SK-N-SH treated with all-trans-retinoic acid at 6 μM for 48 hours (cell line): ENCODE data around the gene COL6A3.

ENCODE experiments used
- ATAC-seq: fragments of 200-7000 bp; cut with Tn5 transposase; 3 replicates; pipeline ENCODE4 v1.9.1; 2020; ENCODE audit warnings: mild to moderate bottlenecking, moderate library complexity
- ARNTL ChIP-seq: fragments of 450-650 bp; formaldehyde crosslinking; IDR thresholded peaks from 2 replicates; pipeline ENCODE4 v1.5.0; 2020; ENCODE audit warnings: low read depth, mild to moderate bottlenecking, moderate library complexity, borderline replicate concordance
- BACH2 ChIP-seq: fragments of 250-450 bp; sonication (Bioruptor Pico); IDR thresholded peaks from 2 replicates; pipeline ENCODE4 v1.9.0; 2021; ENCODE audit warnings: mild to moderate bottlenecking, borderline replicate concordance
- CREB5 ChIP-seq: fragments of 250-450 bp; sonication (Bioruptor Pico); IDR thresholded peaks from 2 replicates; pipeline ENCODE4 v1.5.1; 2020; ENCODE audit warnings: low read depth, mild to moderate bottlenecking, moderate library complexity
- CSDC2 ChIP-seq: fragments of 250-450 bp; sonication (Bioruptor Pico); IDR thresholded peaks from 2 replicates; pipeline ENCODE4 v1.5.0; 2020; ENCODE audit warnings: mild to moderate bottlenecking, moderate library complexity
- CSRNP3 ChIP-seq: fragments of 250-450 bp; sonication (Bioruptor Pico); IDR thresholded peaks from 2 replicates; pipeline ENCODE4 v1.5.1; 2021; ENCODE audit warnings: mild to moderate bottlenecking, moderate library complexity
- ESRRG ChIP-seq: fragments of 250-450 bp; sonication (Bioruptor Pico); IDR thresholded peaks from 2 replicates; pipeline ENCODE4 v1.6.1; 2021; ENCODE audit warnings: mild to moderate bottlenecking
- GLIS3 ChIP-seq: fragments of 250-450 bp; sonication (Bioruptor Pico); IDR thresholded peaks from 2 replicates; pipeline ENCODE4 v1.5.0; 2020; ENCODE audit warnings: mild to moderate bottlenecking, moderate library complexity
- ISL1 ChIP-seq: fragments of 250-450 bp; sonication (Bioruptor Pico); IDR thresholded peaks from 2 replicates; pipeline ENCODE4 v2.1.2; 2022; ENCODE audit warnings: mild to moderate bottlenecking, moderate library complexity
- OSR1 ChIP-seq: fragments of 250-450 bp; sonication (Bioruptor Pico); IDR thresholded peaks from 2 replicates; pipeline ENCODE4 v1.8.0; 2022; ENCODE audit warnings: moderate library complexity, mild to moderate bottlenecking, inconsistent platforms
- POU6F1 ChIP-seq: fragments of 250-450 bp; sonication (Bioruptor Pico); IDR thresholded peaks from 2 replicates; pipeline ENCODE4 v1.8.0; 2021; ENCODE audit warnings: low read depth, mild to moderate bottlenecking, moderate library complexity, borderline replicate concordance
- PPARA ChIP-seq: fragments of 250-450 bp; sonication (Bioruptor Pico); IDR thresholded peaks from 2 replicates; pipeline ENCODE4 v1.5.0; 2020; ENCODE audit warnings: mild to moderate bottlenecking, borderline replicate concordance
- RARB ChIP-seq: fragments of 250-450 bp; sonication (Bioruptor Pico); IDR thresholded peaks from 2 replicates; pipeline ENCODE4 v1.8.0; 2021; ENCODE audit warnings: mild to moderate bottlenecking, moderate library complexity
- SNAI2 ChIP-seq: fragments of 250-450 bp; sonication (Bioruptor Pico); IDR thresholded peaks from 2 replicates; pipeline ENCODE4 v1.5.0; 2020; ENCODE audit warnings: mild to moderate bottlenecking, moderate library complexity
- TCF4 ChIP-seq: fragments of 250-450 bp; sonication (Bioruptor Pico); IDR thresholded peaks from 2 replicates; pipeline ENCODE4 v1.8.0; 2021; ENCODE audit warnings: mild to moderate bottlenecking, moderate library complexity, borderline replicate concordance
- TOX ChIP-seq: fragments of 250-450 bp; sonication (Bioruptor Pico); IDR thresholded peaks from 2 replicates; pipeline ENCODE4 v1.8.0; 2021; ENCODE audit warnings: mild to moderate bottlenecking, moderate library complexity, borderline replicate concordance
- ZC3H10 ChIP-seq: fragments of 250-450 bp; sonication (Bioruptor Pico); IDR thresholded peaks from 2 replicates; pipeline ENCODE4 v1.5.1; 2021; ENCODE audit warnings: mild to moderate bottlenecking, moderate library complexity
- ZFP3 ChIP-seq: fragments of 250-450 bp; sonication (Bioruptor Pico); IDR thresholded peaks from 2 replicates; pipeline ENCODE4 v1.5.0; 2020; ENCODE audit warnings: mild to moderate bottlenecking, moderate library complexity
- ZFP30 ChIP-seq: fragments of 450-650 bp; formaldehyde crosslinking; IDR thresholded peaks from 2 replicates; pipeline ENCODE4 v1.5.0; 2022; ENCODE audit warnings: mild to moderate bottlenecking, moderate library complexity
- ZNF565 ChIP-seq: fragments of 450-650 bp; formaldehyde crosslinking; conservative IDR thresholded peaks from 2 replicates; pipeline ENCODE4 v1.5.0; 2020; ENCODE audit warnings: low read depth, mild to moderate bottlenecking, moderate library complexity
- ZNF70 ChIP-seq: fragments of 450-650 bp; formaldehyde crosslinking; IDR thresholded peaks from 2 replicates; pipeline ENCODE4 v1.5.0; 2020; ENCODE audit warnings: mild to moderate bottlenecking, moderate library complexity
- ZNF8 ChIP-seq: fragments of 450-650 bp; formaldehyde crosslinking; IDR thresholded peaks from 2 replicates; pipeline ENCODE4 v1.5.0; 2020; ENCODE audit warnings: mild to moderate bottlenecking, moderate library complexity
- TF ChIP-seq, protein P1 (sequence below): fragments of 250-450 bp; sonication (Bioruptor Pico); IDR thresholded peaks from 2 replicates; pipeline ENCODE4 v1.8.0; 2020; ENCODE audit warnings: mild to moderate bottlenecking, moderate library complexity, borderline replicate concordance
- TF ChIP-seq, protein P2 (sequence below): fragments of 250-450 bp; sonication (Bioruptor Pico); IDR thresholded peaks from 2 replicates; pipeline ENCODE4 v1.5.0; 2020; ENCODE audit warnings: mild to moderate bottlenecking, moderate library complexity

Gene COL6A3

GRCh38 chr2:237336131-237336530, 77.8 kb downstream of the COL6A3 start:
- TF ChIP-seq TCF4, result no peak
- TF ChIP-seq ISL1 (CRISPR knock-in tag), result no peak
- no peak for TF ChIP-seq OSR1 (CRISPR knock-in tag)
- no peak for TF ChIP-seq RARB (CRISPR knock-in tag)
- TF ChIP-seq, protein P1, sequence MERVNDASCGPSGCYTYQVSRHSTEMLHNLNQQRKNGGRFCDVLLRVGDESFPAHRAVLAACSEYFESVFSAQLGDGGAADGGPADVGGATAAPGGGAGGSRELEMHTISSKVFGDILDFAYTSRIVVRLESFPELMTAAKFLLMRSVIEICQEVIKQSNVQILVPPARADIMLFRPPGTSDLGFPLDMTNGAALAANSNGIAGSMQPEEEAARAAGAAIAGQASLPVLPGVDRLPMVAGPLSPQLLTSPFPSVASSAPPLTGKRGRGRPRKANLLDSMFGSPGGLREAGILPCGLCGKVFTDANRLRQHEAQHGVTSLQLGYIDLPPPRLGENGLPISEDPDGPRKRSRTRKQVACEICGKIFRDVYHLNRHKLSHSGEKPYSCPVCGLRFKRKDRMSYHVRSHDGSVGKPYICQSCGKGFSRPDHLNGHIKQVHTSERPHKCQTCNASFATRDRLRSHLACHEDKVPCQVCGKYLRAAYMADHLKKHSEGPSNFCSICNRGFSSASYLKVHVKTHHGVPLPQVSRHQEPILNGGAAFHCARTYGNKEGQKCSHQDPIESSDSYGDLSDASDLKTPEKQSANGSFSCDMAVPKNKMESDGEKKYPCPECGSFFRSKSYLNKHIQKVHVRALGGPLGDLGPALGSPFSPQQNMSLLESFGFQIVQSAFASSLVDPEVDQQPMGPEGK (CRISPR knock-in tag), result no peak
- no peak for TF ChIP-seq PPARA (CRISPR knock-in tag)
- no peak for TF ChIP-seq CSDC2 (CRISPR knock-in tag)
- TF ChIP-seq ZNF8, result no peak
- no peak for TF ChIP-seq ESRRG
- no peak for TF ChIP-seq ZFP30 (CRISPR knock-in tag)
- TF ChIP-seq ZNF565 (CRISPR knock-in tag), result no peak
- TF ChIP-seq GLIS3 (CRISPR knock-in tag), result no peak
- TF ChIP-seq TOX (CRISPR knock-in tag), result no peak
- no peak for TF ChIP-seq CREB5 (CRISPR knock-in tag)
- no peak for TF ChIP-seq ZFP3 (CRISPR knock-in tag)
- no peak for TF ChIP-seq ZC3H10
- TF ChIP-seq ZNF70, result no peak
- TF ChIP-seq SNAI2 (CRISPR knock-in tag), result no peak
- TF ChIP-seq BACH2 (CRISPR knock-in tag), result no peak
- no peak for ATAC-seq

DNA sequence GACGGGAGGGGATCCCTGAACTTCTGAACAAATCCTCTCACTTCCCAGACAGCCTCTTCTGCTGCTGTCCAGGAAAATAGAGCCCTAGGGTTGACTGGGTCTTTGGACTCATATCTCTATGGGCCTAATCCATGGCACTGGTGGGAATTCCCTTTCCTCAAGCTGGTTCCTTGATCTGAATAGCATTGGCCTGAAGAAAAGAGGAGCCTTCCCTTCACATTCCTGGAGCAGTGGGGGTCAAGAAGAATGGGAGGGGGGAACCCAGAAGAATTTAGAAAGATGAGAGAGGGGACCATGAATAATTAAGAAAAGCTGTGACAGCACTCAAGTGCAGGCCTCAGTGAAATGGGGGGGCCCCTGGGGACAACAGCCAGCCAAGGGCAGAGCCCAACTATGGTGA, 80.2 kb downstream of the COL6A3 start:
- TF ChIP-seq ZNF8, result no peak
- TF ChIP-seq ZFP3 (CRISPR knock-in tag), result no peak
- no peak for TF ChIP-seq TCF4
- TF ChIP-seq ARNTL (CRISPR knock-in tag), result no peak
- TF ChIP-seq ZNF565 (CRISPR knock-in tag), result no peak
- no peak for TF ChIP-seq PPARA (CRISPR knock-in tag)
- no peak for TF ChIP-seq ZFP30 (CRISPR knock-in tag)
- no peak for TF ChIP-seq SNAI2 (CRISPR knock-in tag)
- TF ChIP-seq ZC3H10, result no peak
- no peak for TF ChIP-seq CSDC2 (CRISPR knock-in tag)
- TF ChIP-seq, protein P2, sequence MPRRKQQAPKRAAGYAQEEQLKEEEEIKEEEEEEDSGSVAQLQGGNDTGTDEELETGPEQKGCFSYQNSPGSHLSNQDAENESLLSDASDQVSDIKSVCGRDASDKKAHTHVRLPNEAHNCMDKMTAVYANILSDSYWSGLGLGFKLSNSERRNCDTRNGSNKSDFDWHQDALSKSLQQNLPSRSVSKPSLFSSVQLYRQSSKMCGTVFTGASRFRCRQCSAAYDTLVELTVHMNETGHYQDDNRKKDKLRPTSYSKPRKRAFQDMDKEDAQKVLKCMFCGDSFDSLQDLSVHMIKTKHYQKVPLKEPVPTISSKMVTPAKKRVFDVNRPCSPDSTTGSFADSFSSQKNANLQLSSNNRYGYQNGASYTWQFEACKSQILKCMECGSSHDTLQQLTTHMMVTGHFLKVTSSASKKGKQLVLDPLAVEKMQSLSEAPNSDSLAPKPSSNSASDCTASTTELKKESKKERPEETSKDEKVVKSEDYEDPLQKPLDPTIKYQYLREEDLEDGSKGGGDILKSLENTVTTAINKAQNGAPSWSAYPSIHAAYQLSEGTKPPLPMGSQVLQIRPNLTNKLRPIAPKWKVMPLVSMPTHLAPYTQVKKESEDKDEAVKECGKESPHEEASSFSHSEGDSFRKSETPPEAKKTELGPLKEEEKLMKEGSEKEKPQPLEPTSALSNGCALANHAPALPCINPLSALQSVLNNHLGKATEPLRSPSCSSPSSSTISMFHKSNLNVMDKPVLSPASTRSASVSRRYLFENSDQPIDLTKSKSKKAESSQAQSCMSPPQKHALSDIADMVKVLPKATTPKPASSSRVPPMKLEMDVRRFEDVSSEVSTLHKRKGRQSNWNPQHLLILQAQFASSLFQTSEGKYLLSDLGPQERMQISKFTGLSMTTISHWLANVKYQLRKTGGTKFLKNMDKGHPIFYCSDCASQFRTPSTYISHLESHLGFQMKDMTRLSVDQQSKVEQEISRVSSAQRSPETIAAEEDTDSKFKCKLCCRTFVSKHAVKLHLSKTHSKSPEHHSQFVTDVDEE (CRISPR knock-in tag), result no peak
- no peak for TF ChIP-seq GLIS3 (CRISPR knock-in tag)
- no peak for TF ChIP-seq ESRRG
- no peak for TF ChIP-seq BACH2 (CRISPR knock-in tag)
- TF ChIP-seq ISL1 (CRISPR knock-in tag), result no peak
- TF ChIP-seq, protein P1 (CRISPR knock-in tag), result no peak
- no peak for TF ChIP-seq OSR1 (CRISPR knock-in tag)
- ATAC-seq, result no peak

- no peak for ATAC-seq
- TF ChIP-seq OSR1 (CRISPR knock-in tag) (no peak), ZFP30 (CRISPR knock-in tag) (no peak), ZC3H10 (no peak), ZNF565 (CRISPR knock-in tag) (no peak), SNAI2 (CRISPR knock-in tag) (no peak), TCF4 (no peak), ZNF8 (no peak), CSRNP3 (CRISPR knock-in tag) (no peak), POU6F1 (CRISPR knock-in tag) (no peak), ZNF70 (no peak), ARNTL (CRISPR knock-in tag) (no peak)
- TF ChIP-seq, protein P1 (CRISPR knock-in tag), result no peak
Observed at GRCh38 chr2:237330541-237330940, 83.4 kb downstream of the COL6A3 start.
